Loucy (cell line): Measurements from ENCODE around the gene RIIAD1.

Source experiments
- H2AFZ ChIP-seq: fragments of 200-600 bp; sonication (generic); 2 replicates; pipeline ENCODE4 v1.6.0; 2016; ENCODE audit warnings: antibody characterized with exemption, mild to moderate bottlenecking, low read length, moderate library complexity
- H3F3A ChIP-seq: fragments of 200-600 bp; 2 replicates; pipeline ENCODE4 v1.6.0; 2016; ENCODE audit warnings: antibody characterized with exemption, low read depth, mild to moderate bottlenecking
- H3K27me3 ChIP-seq: fragments of 200-600 bp; sonication (generic); 2 replicates; pipeline ENCODE4 v1.6.1; 2014; ENCODE audit warnings: low read length, mild to moderate bottlenecking; ENCODE audit not compliant: insufficient read depth, poor library complexity, severe bottlenecking
- H3K36me3 ChIP-seq: fragments of 200-600 bp; sonication (generic); 2 replicates; pipeline ENCODE4 v1.6.1; 2016; ENCODE audit warnings: low read length; ENCODE audit not compliant: insufficient read depth
- H3K4me1 ChIP-seq: fragments of 200-600 bp; sonication (generic); 2 replicates; pipeline ENCODE4 v1.5.1; 2014; ENCODE audit warnings: low read length, mild to moderate bottlenecking; ENCODE audit not compliant: insufficient read depth, poor library complexity, severe bottlenecking
- H3K4me2 ChIP-seq: fragments of 200-600 bp; sonication (generic); 2 replicates; pipeline ENCODE4 v1.6.0; 2014; ENCODE audit warnings: antibody characterized with exemption, low read length, low read depth, mild to moderate bottlenecking; ENCODE audit not compliant: poor library complexity, severe bottlenecking
- H3K4me3 ChIP-seq: fragments of 200-600 bp; sonication (generic); 2 replicates; pipeline ENCODE4 v1.5.1; 2014; ENCODE audit warnings: low read length, mild to moderate bottlenecking, mixed read lengths; ENCODE audit not compliant: poor library complexity, severe bottlenecking
- H3K79me2 ChIP-seq: fragments of 200-600 bp; sonication (generic); 2 replicates; pipeline ENCODE4 v1.6.1; 2014; ENCODE audit warnings: low read length; ENCODE audit not compliant: insufficient read depth
- H3K9ac ChIP-seq: fragments of 200-600 bp; sonication (generic); 2 replicates; pipeline ENCODE4 v1.6.0; 2014; ENCODE audit warnings: mild to moderate bottlenecking, low read depth, low read length, moderate library complexity; ENCODE audit not compliant: poor library complexity, severe bottlenecking
- H3K9me2 ChIP-seq: fragments of 200-600 bp; sonication (generic); replicated peaks from 2 replicates; pipeline ENCODE4 v1.6.1; 2016; ENCODE audit warnings: low read depth, low read length, mixed read lengths
- H3K9me3 ChIP-seq: fragments of 200-600 bp; sonication (generic); 2 replicates; pipeline ENCODE4 v1.6.1; 2014; ENCODE audit warnings: mild to moderate bottlenecking, antibody characterized with exemption, low read length, low read depth; ENCODE audit not compliant: insufficient read depth
- H4K20me1 ChIP-seq: fragments of 200-600 bp; sonication (generic); 2 replicates; pipeline ENCODE4 v1.6.0; 2014; ENCODE audit warnings: antibody characterized with exemption, low read length, mild to moderate bottlenecking; ENCODE audit not compliant: insufficient read depth, poor library complexity, severe bottlenecking
- CTCF ChIP-seq: fragments of 200-600 bp; sonication (generic); conservative IDR thresholded peaks from 2 replicates; pipeline ENCODE4 v1.5.1; 2014; ENCODE audit warnings: mild to moderate bottlenecking, antibody characterized with exemption, low read length
- EZH2phosphoT487 ChIP-seq: fragments of 200-600 bp; IDR thresholded peaks from 2 replicates; pipeline ENCODE4 v1.6.1; 2018; ENCODE audit warnings: antibody characterized with exemption, mild to moderate bottlenecking, moderate library complexity, borderline replicate concordance

Gene RIIAD1

DNA sequence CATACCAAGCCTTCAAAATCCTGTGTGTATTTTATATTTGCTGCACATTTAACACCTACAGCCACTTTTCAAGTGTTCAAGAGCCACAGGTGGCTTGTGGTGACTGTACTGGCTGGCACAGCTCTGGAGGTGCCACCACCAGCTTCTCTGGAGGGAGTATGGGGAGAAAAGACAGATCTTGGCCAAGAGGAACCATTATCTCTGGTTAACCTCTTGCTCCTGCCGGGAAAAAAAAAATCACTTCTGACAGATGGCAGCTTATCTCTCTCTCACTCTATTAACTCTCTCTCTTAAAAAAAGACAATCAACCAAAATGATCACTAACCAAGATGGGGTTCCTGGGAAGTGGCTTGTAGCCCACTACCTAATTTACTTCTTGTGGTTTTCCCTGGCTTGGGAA is 1.2 kb upstream of the RIIAD1 start:
- no peaks in the 10 kb centered on the region for H4K20me1 ChIP-seq
- TF ChIP-seq CTCF (no peak), EZH2phosphoT487 (no peak)
- H3F3A ChIP-seq = no peaks in the 10 kb centered on the region
- no peaks in the 10 kb centered on the region for H3K27me3 ChIP-seq
- no peaks in the 10 kb centered on the region for H3K79me2 ChIP-seq
- H3K4me2 ChIP-seq = peak overlapping the region; percentile 76
- H3K36me3 ChIP-seq = no peaks in the 10 kb centered on the region
- H3K9me2 ChIP-seq = no peaks in the 10 kb centered on the region
- H3K9ac ChIP-seq = no peak overlapping the region
- H2AFZ ChIP-seq = peak overlapping the region; percentile 71; the same call in 1 of the 2 replicates
- peaks cover 7% of the 10 kb centered on the region for H3K4me1 ChIP-seq
- no peak overlapping the region for H3K4me3 ChIP-seq
- no peaks in the 10 kb centered on the region for H3K9me3 ChIP-seq

DNA sequence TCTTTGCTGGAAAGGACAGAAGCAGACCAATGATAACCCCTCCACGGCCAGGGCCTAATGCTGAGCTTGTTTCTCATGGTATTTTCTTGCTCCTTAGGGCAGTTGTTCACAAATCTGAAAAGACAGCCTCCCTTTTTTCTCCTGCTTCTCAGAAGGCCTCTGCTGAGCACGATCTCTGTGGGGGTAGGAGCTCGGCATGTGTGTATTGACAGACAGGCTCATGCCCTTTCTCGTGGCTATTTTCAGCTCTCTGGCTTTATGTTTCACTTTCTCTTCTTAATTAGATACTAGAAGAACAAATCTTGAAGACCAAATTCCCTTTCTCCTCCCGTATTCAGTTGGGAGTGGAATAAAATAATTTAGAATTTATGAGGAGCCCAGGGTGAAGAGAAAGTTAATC is 768 bp upstream of the RIIAD1 start:
- Histone ChIP-seq H3K4me2 (peak overlapping the region; percentile 76), H3K27me3 (no peaks in the 10 kb centered on the region), H2AFZ (peak overlapping the region; percentile 71), H3K79me2 (no peaks in the 10 kb centered on the region), H3K4me1 (peaks cover 7% of the 10 kb centered on the region), H4K20me1 (no peaks in the 10 kb centered on the region), H3K9me3 (no peaks in the 10 kb centered on the region), H3F3A (no peaks in the 10 kb centered on the region), H3K9ac (no peak overlapping the region), H3K9me2 (no peaks in the 10 kb centered on the region), H3K4me3 (peak overlapping the region; percentile 66), H3K36me3 (no peaks in the 10 kb centered on the region)
- TF ChIP-seq EZH2phosphoT487 (no peak), CTCF (no peak)

DNA sequence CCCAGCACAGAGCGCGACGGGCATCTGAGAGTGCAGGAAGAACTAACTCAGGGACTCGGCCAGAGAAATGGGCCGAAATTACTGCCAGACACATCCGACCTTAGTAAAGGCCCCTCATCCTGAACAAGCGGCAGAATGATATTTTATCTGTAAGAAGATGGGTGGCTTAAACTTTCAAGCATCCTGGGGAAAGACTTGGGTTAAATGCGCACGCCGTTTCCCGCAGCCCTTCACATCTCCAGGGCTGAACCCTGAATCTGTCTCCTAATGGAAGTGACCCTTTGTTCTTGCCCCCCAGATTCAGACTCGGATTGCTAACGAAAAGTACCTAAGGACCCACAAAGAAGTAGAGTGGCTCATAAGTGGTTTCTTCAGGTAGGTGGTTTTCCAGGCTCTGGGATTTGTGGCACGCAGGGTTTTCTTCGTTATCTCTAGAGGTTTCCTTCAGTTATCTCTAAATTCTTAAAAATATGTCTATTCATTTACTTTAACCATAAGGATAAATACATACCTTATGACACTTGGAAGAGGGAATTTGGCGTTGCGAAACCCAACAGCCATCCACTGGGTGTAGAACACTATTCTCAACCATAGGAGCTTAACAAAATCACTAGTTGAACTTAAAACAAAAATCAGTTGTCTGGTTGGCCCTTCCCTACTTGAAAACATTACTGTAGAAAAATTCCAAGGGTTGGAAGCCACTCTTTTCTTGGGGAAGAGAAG is 627 bp downstream of the RIIAD1 start:
- Histone ChIP-seq H3K4me1 (peaks cover 7% of the 10 kb centered on the region), H3K4me2 (peak overlapping the region; percentile 76), H3K79me2 (no peaks in the 10 kb centered on the region), H3K27me3 (no peaks in the 10 kb centered on the region), H3K4me3 (peak overlapping the region; percentile 66), H4K20me1 (no peaks in the 10 kb centered on the region), H3K9me2 (no peaks in the 10 kb centered on the region), H3F3A (no peaks in the 10 kb centered on the region), H2AFZ (0 out of 2 replicates have a peak overlapping the region, but pooled peaks have one; percentile 19), H3K9me3 (no peaks in the 10 kb centered on the region), H3K36me3 (no peaks in the 10 kb centered on the region), H3K9ac (no peak overlapping the region)
- TF ChIP-seq EZH2phosphoT487 = no peak
- no peak for TF ChIP-seq CTCF
